Epithelial cell of proximal tubule (primary cell): Measurements from ENCODE around the gene NUDT17. TPM values are rescaled to one million over a fixed set of nuclear protein-coding genes. Genes with fewer than 3 reads are reported as not detected.

Experiments
- DNase-seq: peaks from one replicate; pipeline ENCODE4 v3.0.0-alpha.2; 2011; ENCODE audit warnings: low read depth
- H3K4me3 ChIP-seq: 2 replicates; pipeline ENCODE4 v1.5.1; 2011; ENCODE audit warnings: low read depth, mild to moderate bottlenecking, low read length
- CTCF ChIP-seq: conservative IDR thresholded peaks from 2 replicates; pipeline ENCODE4 v1.5.1; 2012; ENCODE audit warnings: low read depth, mild to moderate bottlenecking, low read length
- total RNA-seq: library from RNA; depleted of rRNA; stranded (reverse); fragments of >200 nt; gene quantifications from 2 replicates; pipeline ENCODE4 v1.2.3, GENCODE V29; 2015

The NUDT17 gene
- total RNA-seq, 1 donor from 2014 or later = 4.3 TPM

DNA sequence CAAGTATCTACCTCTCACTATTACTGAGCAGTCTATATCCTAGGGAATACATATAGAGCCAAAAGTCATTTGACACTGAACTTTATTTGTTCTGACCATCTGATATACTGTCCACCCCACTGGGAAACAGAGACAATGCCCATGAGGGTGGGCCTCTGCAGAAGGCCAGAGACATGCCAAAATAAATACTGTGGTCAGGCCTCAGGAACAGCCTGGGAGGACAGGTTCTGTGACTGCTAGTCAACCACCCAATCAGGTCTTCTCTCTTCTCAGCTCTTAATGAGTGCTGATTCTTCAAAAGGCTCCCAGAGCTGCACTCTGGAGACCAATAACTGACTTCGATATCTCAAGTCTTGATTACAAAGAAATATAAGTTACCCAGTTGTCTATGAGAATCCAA, 45.7 kb downstream of the NUDT17 start:
- TF ChIP-seq CTCF = no peak
- no peak for DNase-seq
- no peak overlapping the region for H3K4me3 ChIP-seq

- peak; percentile 98 for TF ChIP-seq CTCF
- no peak overlapping the region for H3K4me3 ChIP-seq
- peak; percentile 96 for DNase-seq
Observed at GRCh38 chr1:145891587-145892485, 46.4 kb downstream of the NUDT17 start.

DNA sequence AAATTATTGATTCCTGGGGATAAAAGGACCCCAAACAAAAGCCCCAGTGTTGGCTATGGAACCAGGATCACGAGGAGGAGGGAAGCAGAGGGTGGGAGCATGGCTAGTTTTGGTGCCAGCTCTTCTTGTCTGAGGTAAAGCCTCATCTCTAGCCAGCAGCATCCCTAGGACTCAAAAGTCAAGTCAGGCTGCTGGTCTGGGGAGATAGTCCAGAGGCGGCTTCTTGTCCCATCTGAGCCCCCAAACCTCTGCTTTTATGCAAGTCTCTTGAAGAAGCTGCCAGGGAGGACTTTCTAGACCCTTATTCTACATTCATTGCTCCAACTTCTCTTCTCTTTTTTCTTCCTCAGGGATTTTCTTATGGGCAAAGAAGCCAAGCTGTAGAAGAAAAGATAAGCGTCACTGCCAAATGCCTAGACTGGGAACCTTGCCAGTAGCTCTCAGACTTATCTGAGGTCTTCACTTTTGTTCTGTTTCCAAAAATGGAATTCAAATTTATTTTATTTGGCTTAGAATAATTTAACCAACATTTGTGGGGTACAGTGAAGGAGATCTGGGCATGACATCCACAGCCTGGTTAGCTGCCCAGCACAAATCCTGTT, 47.2 kb downstream of the NUDT17 start:
- DNase-seq = no peak
- TF ChIP-seq CTCF = no peak
- H3K4me3 ChIP-seq = no peak overlapping the region

GRCh38 chr1:145893306-145894055, 48.1 kb downstream of the NUDT17 start:
- no peak for TF ChIP-seq CTCF
- H3K4me3 ChIP-seq = no peak overlapping the region

DNA sequence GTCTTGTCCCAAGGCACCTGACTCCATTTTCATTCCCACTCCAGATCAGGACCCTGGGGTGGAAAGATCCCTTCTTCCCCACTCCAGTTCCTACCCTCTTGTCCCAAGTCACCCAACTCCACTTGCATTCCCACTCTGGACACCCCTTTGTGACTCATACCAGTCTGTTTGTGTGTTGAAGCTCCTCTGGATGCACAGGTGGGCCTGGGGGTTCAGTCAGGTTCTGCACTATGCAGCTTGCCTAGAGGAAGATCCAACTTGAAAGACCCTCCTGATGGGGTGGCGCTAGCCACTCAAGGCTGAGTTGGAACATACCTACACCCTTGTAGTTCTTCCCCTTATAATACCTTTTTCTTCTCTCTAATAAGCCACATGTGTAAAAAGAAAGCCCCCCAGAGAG, 50.0 kb downstream of the NUDT17 start:
- H3K4me3 ChIP-seq = no peak overlapping the region
- no peak for TF ChIP-seq CTCF
- DNase-seq = no peak

More at GRCh38 chr1:145893306-145894055, 48.1 kb downstream of the NUDT17 start:
- DNase-seq = no peak

DNA sequence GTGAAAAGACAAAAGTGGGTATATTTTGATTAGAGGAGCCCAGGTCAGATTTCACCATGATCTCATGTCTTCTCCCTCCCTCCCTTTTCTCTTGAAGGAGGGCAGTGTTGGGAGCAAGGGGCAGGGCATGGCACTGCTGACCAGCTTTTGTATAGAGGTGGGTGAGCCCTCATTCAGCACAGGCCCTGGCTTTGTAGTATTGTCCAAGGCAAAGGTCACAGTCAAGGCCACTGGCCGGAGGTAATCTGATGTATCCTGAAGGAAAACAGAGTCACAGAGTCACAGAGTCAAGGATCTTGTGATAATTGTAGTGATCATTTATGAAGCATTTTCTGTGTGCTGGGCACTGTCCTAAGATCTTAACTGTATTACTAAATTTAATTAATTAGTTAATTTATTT, 52.5 kb downstream of the NUDT17 start:
- TF ChIP-seq CTCF = no peak
- DNase-seq = no peak
- H3K4me3 ChIP-seq = no peak overlapping the region

Other genes with a start within 250 kb of the NUDT17 start
- 22.0 and 23.5 TPM in 2 replicates for gene GPR89A, start 237.6 kb upstream of the NUDT17 start, total RNA-seq
- gene PDZK1, start 138.3 kb upstream of the NUDT17 start, total RNA-seq = 2.9 and 5.0 TPM in 2 replicates
- not detected in 2 replicates for gene CD160, start 126.1 kb upstream of the NUDT17 start, total RNA-seq
- 10.4 and 10.6 TPM in 2 replicates for gene RNF115, start 21.5 kb upstream of the NUDT17 start, total RNA-seq
- gene POLR3C, start 21.4 kb upstream of the NUDT17 start, total RNA-seq = 44.3 and 49.2 TPM in 2 replicates
- 17.8 and 27.8 TPM in 2 replicates for gene PIAS3, start 13.5 kb downstream of the NUDT17 start, total RNA-seq
- 0.36 and 1.6 TPM in 2 replicates for gene ANKRD35, start 40.2 kb downstream of the NUDT17 start, total RNA-seq
- 0.14 and 0.17 TPM in 2 replicates for gene ITGA10, start 64.4 kb downstream of the NUDT17 start, total RNA-seq
- gene PEX11B, start 73.1 kb downstream of the NUDT17 start, total RNA-seq = 19.8 and 24.7 TPM in 2 replicates
- gene RBM8A, start 81.9 kb downstream of the NUDT17 start, total RNA-seq = 228 and 360 TPM in 2 replicates
- gene LIX1L, start 112.4 kb downstream of the NUDT17 start, total RNA-seq = 22.3 and 32.5 TPM in 2 replicates
- 0.06 and 0.14 TPM in 2 replicates for gene ANKRD34A, start 118.9 kb downstream of the NUDT17 start, total RNA-seq
- 15.6 and 16.1 TPM in 2 replicates for gene POLR3GL, start 119.1 kb downstream of the NUDT17 start, total RNA-seq
- gene TXNIP, start 150.9 kb downstream of the NUDT17 start, total RNA-seq = 22.1 and 198 TPM in 2 replicates
- 0.35 TPM in 1 of 2 replicates, not detected in the other for gene HJV, start 176.1 kb downstream of the NUDT17 start, total RNA-seq